HCT116 (cell line): Measurements from ENCODE around the gene FBN3. TPM values are rescaled to one million over a fixed set of nuclear protein-coding genes. Genes with fewer than 3 reads are reported as not detected.

Source experiments
- ATAC-seq: fragments of 200-7000 bp; cut with Tn5 transposase; 2 replicates; pipeline ENCODE4 v1.9.1; 2020; ENCODE audit warnings: mild to moderate bottlenecking, moderate library complexity
- BruUV-seq: library from RNA; stranded (reverse); fragments of 400-500 nt; replicated peaks from 2 replicates; lab custom pipeline; 2021; lab: Mats Ljungman, UMichigan
- CTCF ChIA-PET: fragments of 300-600 bp; sonication (Branson Sonifier 250); formaldehyde crosslinking; loops from one replicate; lab custom pipeline; 2021; ENCODE audit warnings: antibody characterized with exemption; lab: Charles Lee
- POLR2A ChIA-PET: fragments of 300-600, 350-600 bp; sonication (Branson Sonifier 250); formaldehyde crosslinking; loops from one replicate; lab custom pipeline; 2021; ENCODE audit warnings: antibody characterized with exemption; lab: Charles Lee
- RAD21 ChIA-PET, 2 experiments: fragments of 300-600 bp; sonication (Branson Sonifier 250); formaldehyde crosslinking; loops; one replicate each; lab custom pipeline; 2023; ENCODE audit warnings: low total read pairs in 2 of 2; ENCODE audit not compliant: uncharacterized antibody in 2 of 2, unreplicated experiment in 2 of 2, low non-redundant PET in 1 of 2; lab: Charles Lee
- DNase-seq: peaks from one replicate; pipeline ENCODE4 v3.0.0-alpha.2; 2010; ENCODE audit warnings: low read depth, low spot score
- H2AFZ ChIP-seq: fragments of 200-600 bp; shearing (Covaris generic), sonication (generic); 2 replicates; pipeline ENCODE4 v1.6.1; 2017; ENCODE audit warnings: low read depth, mixed run types, mixed read lengths, antibody characterized with exemption, low read length; ENCODE audit not compliant: poor library complexity, severe bottlenecking
- H3K27ac ChIP-seq: 2 replicates; pipeline ENCODE4 v1.5.1; 2012; ENCODE audit warnings: low read depth, low read length
- H3K27me3 ChIP-seq: fragments of 200-600 bp; sonication (generic); 2 replicates; pipeline ENCODE4 v1.6.1; 2016; ENCODE audit warnings: mixed run types, low read length, mixed read lengths; ENCODE audit not compliant: insufficient read depth
- H3K36me3 ChIP-seq, 2 experiments: fragments of 200-500 bp in 1 of 2; fragments of 200-600 bp in 1 of 2; sonication (Bioruptor generic) in 1 of 2; sonication (generic) in 1 of 2; 2 replicates each; pipeline versions ENCODE4 v1.5.1 to v1.6.1; 2014 to 2016; ENCODE audit warnings: low read length in 2 of 2, inconsistent platforms in 1 of 2, mixed read lengths in 1 of 2, mixed run types in 1 of 2; ENCODE audit not compliant: insufficient read depth in 2 of 2, control insufficient read depth in 1 of 2
- H3K4me1 ChIP-seq, 2 experiments: fragments of 200-600 bp in 1 of 2; sonication (generic) in 1 of 2; 2 replicates each; pipeline versions ENCODE4 v1.5.1 to v1.6.1; 2012 to 2017; ENCODE audit warnings: low read length in 2 of 2, inconsistent platforms in 1 of 2, mild to moderate bottlenecking in 1 of 2, mixed read lengths in 1 of 2, mixed run types in 1 of 2, moderate library complexity in 1 of 2; ENCODE audit not compliant: insufficient read depth in 2 of 2, control insufficient read depth in 1 of 2
- H3K4me2 ChIP-seq: fragments of 200-600 bp; sonication (generic); 2 replicates; pipeline ENCODE4 v1.6.1; 2017; ENCODE audit warnings: mixed run types, low read length, mixed read lengths
- H3K4me3 ChIP-seq, 2 experiments: fragments of 200-600 bp in 1 of 2; sonication (generic) in 1 of 2; replicated peaks in 1 of 2; 2 replicates each; pipeline ENCODE4 v1.5.1; 2011 to 2016; ENCODE audit warnings: low read length in 2 of 2, control low read depth in 1 of 2, low read depth in 1 of 2, mild to moderate bottlenecking in 1 of 2, mixed read lengths in 1 of 2, mixed run types in 1 of 2
- H3K79me2 ChIP-seq: fragments of 200-600 bp; sonication (generic); 2 replicates; pipeline ENCODE4 v1.6.1; 2017; ENCODE audit warnings: mild to moderate bottlenecking, mixed run types, low read length, moderate library complexity, mixed read lengths; ENCODE audit not compliant: insufficient read depth
- H3K9ac ChIP-seq: fragments of 200-600 bp; sonication (generic); 2 replicates; pipeline ENCODE4 v1.6.1; 2016; ENCODE audit warnings: low read length, mixed read lengths
- H3K9me2 ChIP-seq: fragments of 200-600 bp; sonication (generic), shearing (Covaris generic); 2 replicates; pipeline ENCODE4 v1.6.1; 2017; ENCODE audit warnings: mixed run types, mild to moderate bottlenecking, moderate library complexity; ENCODE audit not compliant: insufficient read depth
- H3K9me3 ChIP-seq, 2 experiments: fragments of 200-500 bp in 1 of 2; fragments of 200-600 bp in 1 of 2; sonication (Bioruptor generic) in 1 of 2; sonication (generic) in 1 of 2; 2 replicates each; pipeline ENCODE4 v1.6.1; 2014 to 2017; ENCODE audit warnings: low read length in 2 of 2, mixed read lengths in 2 of 2, inconsistent platforms in 1 of 2, low read depth in 1 of 2, mild to moderate bottlenecking in 1 of 2, mixed run types in 1 of 2, moderate library complexity in 1 of 2; ENCODE audit not compliant: control insufficient read depth in 1 of 2, insufficient read depth in 1 of 2
- H4K20me1 ChIP-seq: fragments of 200-600 bp; sonication (generic), shearing (Covaris generic); 2 replicates; pipeline ENCODE4 v1.6.1; 2017; ENCODE audit warnings: mixed run types, mild to moderate bottlenecking, moderate library complexity; ENCODE audit not compliant: insufficient read depth
- ATF3 ChIP-seq: IDR thresholded peaks from 2 replicates; pipeline ENCODE4 v1.6.1; 2012
- CBX3 ChIP-seq: IDR thresholded peaks from 2 replicates; pipeline ENCODE4 v1.6.1; 2012; ENCODE audit warnings: low read depth
- CTCF ChIP-seq, 3 experiments: fragments of 200-600 bp in 1 of 3; sonication (generic) in 1 of 3; IDR thresholded peaks in 2 of 3; conservative IDR thresholded peaks in 1 of 3; 2 replicates each; pipeline ENCODE4 v1.5.1; 2012 to 2017; ENCODE audit warnings: low read depth in 2 of 3, low read length in 2 of 3, antibody characterized with exemption in 1 of 3, borderline replicate concordance in 1 of 3, control low read depth in 1 of 3, mild to moderate bottlenecking in 1 of 3, mixed read lengths in 1 of 3, mixed run types in 1 of 3, moderate library complexity in 1 of 3; ENCODE audit not compliant: insufficient read depth in 1 of 3
- ELF1 ChIP-seq: IDR thresholded peaks from 2 replicates; pipeline ENCODE4 v1.6.1; 2012; ENCODE audit warnings: low read depth, borderline replicate concordance
- JUND ChIP-seq: IDR thresholded peaks from 2 replicates; pipeline ENCODE4 v1.6.1; 2012
- MAX ChIP-seq: IDR thresholded peaks from 2 replicates; pipeline ENCODE4 v1.6.1; 2012
- POLR2A ChIP-seq: IDR thresholded peaks from 2 replicates; pipeline ENCODE4 v1.7.0; 2011; ENCODE audit warnings: borderline replicate concordance; ENCODE audit not compliant: insufficient read depth, insufficient read length; ENCODE audit errors: extremely low read depth
- POLR2AphosphoS5 ChIP-seq: IDR thresholded peaks from 2 replicates; pipeline ENCODE4 v1.6.1; 2011; ENCODE audit warnings: mild to moderate bottlenecking, low read depth, low read length, moderate library complexity
- REST ChIP-seq: IDR thresholded peaks from 2 replicates; pipeline ENCODE4 v1.6.1; 2012; ENCODE audit warnings: low read depth
- SIN3A ChIP-seq: IDR thresholded peaks from 2 replicates; pipeline ENCODE4 v1.6.1; 2012; ENCODE audit warnings: low read depth
- SP1 ChIP-seq: IDR thresholded peaks from 2 replicates; pipeline ENCODE4 v1.6.1; 2012; ENCODE audit warnings: low read depth
- SRF ChIP-seq: IDR thresholded peaks from 2 replicates; pipeline ENCODE4 v1.6.1; 2012; ENCODE audit warnings: low read depth
- TCF7L2 ChIP-seq: IDR thresholded peaks from 2 replicates; pipeline ENCODE4 v1.7.0; 2011; ENCODE audit warnings: borderline replicate concordance, inconsistent platforms; ENCODE audit not compliant: insufficient read depth, insufficient read length; ENCODE audit errors: extremely low read depth
- YY1 ChIP-seq: IDR thresholded peaks from 2 replicates; pipeline ENCODE4 v1.6.1; 2011; ENCODE audit warnings: low read length, low read depth, moderate library complexity, mild to moderate bottlenecking; ENCODE audit not compliant: insufficient replicate concordance; ENCODE audit errors: extremely low read depth
- ZBTB33 ChIP-seq: IDR thresholded peaks from 2 replicates; pipeline ENCODE4 v1.6.1; 2011; ENCODE audit warnings: mild to moderate bottlenecking, low read length, moderate library complexity; ENCODE audit not compliant: insufficient replicate concordance; ENCODE audit errors: extremely low read depth
- ZNF274 ChIP-seq: fragments of 200-500 bp; sonication (Bioruptor generic); IDR thresholded peaks from 2 replicates; pipeline ENCODE4 v1.6.1; 2014; ENCODE audit warnings: mild to moderate bottlenecking, low read depth, low read length, inconsistent platforms
- intact Hi-C: fragments of 100-400 bp; cut with micrococcal nuclease; formaldehyde crosslinking; loops from 2 replicates; pipeline ENCODE4 v1.10.0; 2022
- total RNA-seq: library from RNA; stranded (reverse); gene quantifications from one replicate; pipeline ENCODE4 v1.2.1, GENCODE V29; 2021; ENCODE audit not compliant: unreplicated experiment

FBN3 gene
- total RNA-seq, 1 experiment from 2014 or later: 6.6 TPM

- no peak for DNase-seq
- CTCF ChIA-PET: no interaction called here
- no peaks in the 10 kb centered on the region for H4K20me1 ChIP-seq
- RAD21 ChIA-PET: no interaction called here
- H3K9me2 ChIP-seq: no peaks in the 10 kb centered on the region
- POLR2A ChIA-PET: no interaction called here
- no peak overlapping the region for H3K27ac ChIP-seq
- H3K79me2 ChIP-seq: no peaks in the 10 kb centered on the region
- H2AFZ ChIP-seq: no peak overlapping the region
- no peak overlapping the region for H3K4me2 ChIP-seq
- intact Hi-C loops: no loop called here
- TF ChIP-seq ATF3 (no peak), POLR2AphosphoS5 (no peak), SIN3A (no peak), ELF1 (no peak), TCF7L2 (no peak), SP1 (no peak), CBX3 (no peak), ZBTB33 (no peak), YY1 (no peak), SRF (no peak), MAX (no peak), POLR2A (no peak), JUND (no peak), REST (no peak), ZNF274 (no peak), CTCF (IDR thresholded peaks at IDR 0.05 in 2 of 3, conservative IDR thresholded peaks at IDR 0.05 in 1 of 3; ENCODE audit: borderline replicate concordance in 1 of 3, insufficient read depth in 1 of 3, low read depth in 2 of 3, low read length in 2 of 3) (no peak)
- TF ChIP-seq, all 23 proteins: peak for 0
- Histone ChIP-seq H3K4me1 (no peaks in the 10 kb centered on the region), H3K27me3 (no peaks in the 10 kb centered on the region), H3K4me3 (no peak overlapping the region), H3K36me3 (no peaks in the 10 kb centered on the region), H3K9ac (no peak overlapping the region), H3K9me3 (no peaks in the 10 kb centered on the region)
- ATAC-seq: no peak
- no TSS peak for BruUV-seq
Observed at GRCh38 chr19:8117991-8118390, 31.4 kb downstream of the FBN3 start.
